PC-9 (cell line): Measurements from ENCODE around the gene C10orf105. TPM values are rescaled to one million over a fixed set of nuclear protein-coding genes. Genes with fewer than 3 reads are reported as not detected.

ENCODE experiments used
- BruUV-seq: library from RNA; stranded (reverse); fragments of 400-500 nt; replicated peaks from 2 replicates; lab custom pipeline; 2021; lab: Mats Ljungman, UMichigan
- CTCF ChIA-PET: fragments of 300-600 bp; sonication (Branson Sonifier 250); formaldehyde crosslinking; loops from one replicate; lab custom pipeline; 2022; ENCODE audit warnings: antibody characterized with exemption; lab: Charles Lee
- POLR2A ChIA-PET: fragments of 300-600 bp; sonication (Branson Sonifier 250); formaldehyde crosslinking; loops from one replicate; lab custom pipeline; 2022; ENCODE audit warnings: antibody characterized with exemption; ENCODE audit not compliant: unreplicated experiment; lab: Charles Lee
- DNase-seq, 2 experiments: peaks; one replicate each; pipeline versions ENCODE4 v3.0.0 to v3.0.0-alpha.2; 2015 to 2022; ENCODE audit warnings: mixed read lengths in 1 of 2
- H2AFZ ChIP-seq: fragments of 200-600 bp; sonication (generic); 2 replicates; pipeline ENCODE4 v1.8.1; 2017; ENCODE audit warnings: antibody characterized with exemption
- H3F3A ChIP-seq: fragments of 200-600 bp; sonication (generic); 2 replicates; pipeline ENCODE4 v1.8.1; 2017; ENCODE audit warnings: antibody characterized with exemption, mild to moderate bottlenecking, low read depth; ENCODE audit not compliant: insufficient read depth
- H3K27ac ChIP-seq: fragments of 200-600 bp; sonication (generic); 2 replicates; pipeline ENCODE4 v1.6.1; 2016; ENCODE audit warnings: mixed run types
- H3K27me3 ChIP-seq: fragments of 200-600 bp; sonication (generic); 2 replicates; pipeline ENCODE4 v1.6.1; 2016; ENCODE audit warnings: low read depth, mixed run types; ENCODE audit not compliant: insufficient read depth
- H3K36me3 ChIP-seq: fragments of 200-600 bp; sonication (generic); 2 replicates; pipeline ENCODE4 v1.6.1; 2016; ENCODE audit warnings: low read depth, mixed run types
- H3K4me1 ChIP-seq: fragments of 200-600 bp; sonication (generic); replicated peaks from 2 replicates; pipeline ENCODE4 v1.6.1; 2016; ENCODE audit warnings: mixed run types; ENCODE audit not compliant: insufficient read depth
- H3K4me2 ChIP-seq: fragments of 200-600 bp; sonication (generic); 2 replicates; pipeline ENCODE4 v1.6.1; 2017; ENCODE audit warnings: mixed run types
- H3K4me3 ChIP-seq: fragments of 200-600 bp; sonication (generic); 2 replicates; pipeline ENCODE4 v1.6.1; 2016; ENCODE audit warnings: mixed run types
- H3K79me2 ChIP-seq: fragments of 200-600 bp; sonication (generic); 2 replicates; pipeline ENCODE4 v1.6.1; 2017; ENCODE audit warnings: low read depth, mixed run types
- H3K9me2 ChIP-seq: fragments of 200-600 bp; sonication (generic); 2 replicates; pipeline ENCODE4 v1.8.1; 2017; ENCODE audit warnings: mild to moderate bottlenecking; ENCODE audit not compliant: insufficient read depth
- H3K9me3 ChIP-seq: fragments of 200-600 bp; sonication (generic); 2 replicates; pipeline ENCODE4 v1.8.1; 2016; ENCODE audit warnings: low read depth; ENCODE audit not compliant: insufficient read depth
- H4K20me1 ChIP-seq: fragments of 200-600 bp; sonication (generic); 2 replicates; pipeline ENCODE4 v1.8.1; 2017; ENCODE audit not compliant: insufficient read depth
- EZH2 ChIP-seq: fragments of 200-600 bp; sonication (generic); IDR thresholded peaks from 2 replicates; pipeline ENCODE4 v1.8.0; 2017; ENCODE audit warnings: antibody characterized with exemption, low read depth
- intact Hi-C: fragments of 100-400 bp; cut with micrococcal nuclease; formaldehyde crosslinking; loops from one replicate; pipeline ENCODE4 v1.10.0; 2022; ENCODE audit not compliant: unreplicated experiment
- total RNA-seq: library from RNA; stranded (reverse); gene quantifications from 2 replicates; pipeline ENCODE4 v1.2.3, GENCODE V29; 2021
- TF ChIP-seq, protein P1 (sequence below): fragments of 200-600 bp; sonication (generic); conservative IDR thresholded peaks from 2 replicates; pipeline ENCODE4 v1.6.1; 2017; ENCODE audit warnings: mixed run types, antibody characterized with exemption, mild to moderate bottlenecking, moderate library complexity

C10orf105 gene
- total RNA-seq, 1 experiment from 2014 or later = not detected

GRCh38 chr10:71675295-71675970, 44.1 kb downstream of the C10orf105 start:
- no peak overlapping the region for H3K27ac ChIP-seq
- no TSS peak for BruUV-seq
- H4K20me1 ChIP-seq = no peaks in the 10 kb centered on the region
- H3K79me2 ChIP-seq = no peaks in the 10 kb centered on the region
- TF ChIP-seq, protein P1, sequence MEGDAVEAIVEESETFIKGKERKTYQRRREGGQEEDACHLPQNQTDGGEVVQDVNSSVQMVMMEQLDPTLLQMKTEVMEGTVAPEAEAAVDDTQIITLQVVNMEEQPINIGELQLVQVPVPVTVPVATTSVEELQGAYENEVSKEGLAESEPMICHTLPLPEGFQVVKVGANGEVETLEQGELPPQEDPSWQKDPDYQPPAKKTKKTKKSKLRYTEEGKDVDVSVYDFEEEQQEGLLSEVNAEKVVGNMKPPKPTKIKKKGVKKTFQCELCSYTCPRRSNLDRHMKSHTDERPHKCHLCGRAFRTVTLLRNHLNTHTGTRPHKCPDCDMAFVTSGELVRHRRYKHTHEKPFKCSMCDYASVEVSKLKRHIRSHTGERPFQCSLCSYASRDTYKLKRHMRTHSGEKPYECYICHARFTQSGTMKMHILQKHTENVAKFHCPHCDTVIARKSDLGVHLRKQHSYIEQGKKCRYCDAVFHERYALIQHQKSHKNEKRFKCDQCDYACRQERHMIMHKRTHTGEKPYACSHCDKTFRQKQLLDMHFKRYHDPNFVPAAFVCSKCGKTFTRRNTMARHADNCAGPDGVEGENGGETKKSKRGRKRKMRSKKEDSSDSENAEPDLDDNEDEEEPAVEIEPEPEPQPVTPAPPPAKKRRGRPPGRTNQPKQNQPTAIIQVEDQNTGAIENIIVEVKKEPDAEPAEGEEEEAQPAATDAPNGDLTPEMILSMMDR = no peak
- no peak for TF ChIP-seq EZH2
- H3F3A ChIP-seq = no peaks in the 10 kb centered on the region
- no peaks in the 10 kb centered on the region for H3K4me1 ChIP-seq
- no peak overlapping the region for H2AFZ ChIP-seq
- DNase-seq = no peak
- POLR2A ChIA-PET = no interaction called here
- no peak overlapping the region for H3K4me3 ChIP-seq
- no peaks in the 10 kb centered on the region for H3K9me3 ChIP-seq
- no peak overlapping the region for H3K4me2 ChIP-seq
- H3K9me2 ChIP-seq = no peaks in the 10 kb centered on the region
- no peaks in the 10 kb centered on the region for H3K36me3 ChIP-seq
- CTCF ChIA-PET = interaction anchor here (0.5 to 0.6 kb wide), 3 partner anchors 18 to 1610 kb away, joined by 3 to 10 read pairs (median 5); no protein-coding TSS in a partner anchor
- intact Hi-C loops = no loop called here
- H3K27me3 ChIP-seq = no peaks in the 10 kb centered on the region

DNA sequence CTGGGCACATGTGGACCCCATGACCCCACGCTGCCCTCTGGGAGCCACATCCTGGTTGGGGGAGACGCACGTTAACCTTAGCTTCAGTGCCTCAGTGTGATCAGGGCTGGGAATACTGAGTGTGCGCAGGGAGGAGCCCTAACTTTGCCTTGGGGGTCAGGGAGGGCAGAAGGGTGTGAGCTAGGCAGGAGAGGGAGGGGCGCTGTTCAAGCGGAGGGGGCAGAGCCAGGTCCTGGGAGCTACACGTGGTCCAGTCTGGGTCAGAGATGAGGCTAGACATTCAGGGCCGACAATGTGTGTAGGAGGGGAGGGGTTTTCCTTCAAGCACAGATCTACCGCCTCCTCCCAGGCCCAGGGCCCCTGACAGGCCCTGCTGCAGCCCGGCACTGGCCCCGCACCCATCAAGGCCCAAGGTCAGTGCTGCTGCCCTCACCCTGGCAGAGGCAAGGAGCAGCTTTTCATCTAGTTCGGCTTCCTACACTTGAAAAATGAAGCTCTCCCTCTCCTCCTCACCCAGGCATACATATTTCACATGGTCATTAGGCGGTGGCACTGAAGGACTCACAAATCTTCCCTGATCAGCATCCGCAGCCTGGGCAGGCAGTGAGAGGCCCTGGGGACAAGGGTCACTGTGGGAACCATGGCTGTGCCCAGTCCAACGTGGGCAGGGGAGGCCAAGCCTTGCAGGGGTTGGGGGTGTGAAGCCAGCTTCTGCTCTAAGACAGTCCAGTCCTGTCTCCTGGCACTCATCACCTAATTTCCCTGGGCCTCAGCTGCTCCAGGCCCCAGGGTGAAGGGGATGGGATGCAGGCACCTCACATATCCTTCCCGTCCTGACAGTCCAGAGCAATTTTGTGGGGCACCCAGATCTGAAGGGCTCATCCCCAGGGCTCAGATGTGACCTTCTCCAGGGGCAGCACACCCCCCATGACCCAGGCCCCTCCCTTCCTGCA, 47.3 kb downstream of the C10orf105 start:
- Histone ChIP-seq H3K4me3 (no peak overlapping the region), H3K4me1 (no peaks in the 10 kb centered on the region), H3K79me2 (no peaks in the 10 kb centered on the region), H2AFZ (no peak overlapping the region), H3K36me3 (no peaks in the 10 kb centered on the region), H3K9me2 (no peaks in the 10 kb centered on the region), H3K4me2 (no peak overlapping the region), H3F3A (no peaks in the 10 kb centered on the region), H3K27ac (no peak overlapping the region), H3K27me3 (no peaks in the 10 kb centered on the region), H4K20me1 (no peaks in the 10 kb centered on the region), H3K9me3 (no peaks in the 10 kb centered on the region)
- intact Hi-C loops = no loop called here
- no TSS peak for BruUV-seq
- no peak for TF ChIP-seq EZH2
- ChIA-PET POLR2A (no interaction called here), CTCF (no interaction called here)
- DNase-seq = no peak

DNA sequence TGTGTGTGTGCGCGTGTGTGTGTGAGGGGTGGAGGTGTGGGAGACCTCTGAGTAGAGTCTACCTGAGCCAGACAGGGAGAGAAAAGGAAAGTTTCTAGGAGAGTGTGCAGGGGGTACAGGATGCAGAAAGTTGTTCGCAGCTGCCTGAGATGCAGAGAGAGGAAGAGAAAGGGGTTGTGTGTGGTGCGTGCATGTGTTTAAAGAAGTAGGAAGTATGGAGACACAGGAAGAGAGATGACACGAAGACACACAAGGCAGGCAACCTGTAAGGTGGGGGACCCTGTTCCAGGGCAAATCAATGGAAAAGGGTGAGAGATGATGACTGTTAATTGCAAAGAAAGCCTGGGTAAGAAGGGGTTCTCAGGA, 52.2 kb downstream of the C10orf105 start:
- intact Hi-C loops = no loop called here
- no peaks in the 10 kb centered on the region for H3K9me2 ChIP-seq
- no peak overlapping the region for H2AFZ ChIP-seq
- H3K27ac ChIP-seq = no peak overlapping the region
- no peak for TF ChIP-seq EZH2
- TF ChIP-seq, protein P1 = no peak
- BruUV-seq = no TSS peak
- no peak for DNase-seq
- POLR2A ChIA-PET = no interaction called here
- no peaks in the 10 kb centered on the region for H3K79me2 ChIP-seq
- no peaks in the 10 kb centered on the region for H3K27me3 ChIP-seq
- H3K36me3 ChIP-seq = no peaks in the 10 kb centered on the region
- no peak overlapping the region for H3K4me3 ChIP-seq
- H4K20me1 ChIP-seq = no peaks in the 10 kb centered on the region
- H3K4me1 ChIP-seq = no peaks in the 10 kb centered on the region
- CTCF ChIA-PET = no interaction called here
- no peaks in the 10 kb centered on the region for H3K9me3 ChIP-seq
- no peak overlapping the region for H3K4me2 ChIP-seq
- H3F3A ChIP-seq = no peaks in the 10 kb centered on the region
